IMR-90 (cell line): Measurements from ENCODE around the gene PKIG. TPM values are rescaled to one million over a fixed set of nuclear protein-coding genes. Genes with fewer than 3 reads are reported as not detected.

ENCODE experiments used
- ATAC-seq: fragments of 200-7000 bp; cut with Tn5 transposase; 2 replicates; pipeline ENCODE4 v1.9.1; 2020; ENCODE audit warnings: low read depth, mild to moderate bottlenecking, moderate library complexity
- BruUV-seq: library from RNA; stranded (reverse); fragments of 400-500 nt; replicated peaks from 2 replicates; lab custom pipeline; 2021; lab: Mats Ljungman, UMichigan
- CTCF ChIA-PET: fragments of 300-600 bp; formaldehyde crosslinking; extraction: SDS; loops from one replicate; lab custom pipeline; 2021; ENCODE audit warnings: antibody characterized with exemption; lab: Yijun Ruan, JAX
- POLR2A ChIA-PET: fragments of 300-600 bp; sonication (Branson Sonifier 250); formaldehyde crosslinking; loops from one replicate; lab custom pipeline; 2022; ENCODE audit warnings: antibody characterized with exemption; ENCODE audit not compliant: unreplicated experiment; lab: Charles Lee
- DNase-seq: peaks from one replicate; pipeline ENCODE4 v3.0.0; 2013
- H2AFZ ChIP-seq: replicated peaks from 2 replicates; pipeline ENCODE3; 2013; ENCODE audit warnings: low read length, mild to moderate bottlenecking; ENCODE audit not compliant: poor library complexity
- H2AK5ac ChIP-seq: 2 replicates; pipeline ENCODE4 v1.6.1; 2013; ENCODE audit warnings: low read depth, low read length, inconsistent platforms
- H2AK9ac ChIP-seq: replicated peaks from 2 replicates; pipeline ENCODE3; 2013; ENCODE audit warnings: mild to moderate bottlenecking, low read depth, low read length, moderate library complexity; ENCODE audit not compliant: poor library complexity
- H2BK120ac ChIP-seq: 2 replicates; pipeline ENCODE4 v1.6.1; 2013; ENCODE audit warnings: low read depth, low read length, inconsistent platforms
- H2BK15ac ChIP-seq: 3 replicates; pipeline ENCODE4 v1.6.1; 2013; ENCODE audit warnings: low read depth, low read length, inconsistent platforms
- H2BK20ac ChIP-seq: 2 replicates; pipeline ENCODE4 v1.6.1; 2013; ENCODE audit warnings: low read depth, mild to moderate bottlenecking, inconsistent platforms, low read length, moderate library complexity
- H2BK5ac ChIP-seq: 2 replicates; pipeline ENCODE4 v1.6.1; 2013; ENCODE audit warnings: mild to moderate bottlenecking, low read depth, low read length, inconsistent platforms; ENCODE audit not compliant: poor library complexity, severe bottlenecking
- H3K14ac ChIP-seq: replicated peaks from 2 replicates; pipeline ENCODE4 v1.6.1; 2013; ENCODE audit warnings: low read depth, low read length, inconsistent platforms
- H3K18ac ChIP-seq: 2 replicates; pipeline ENCODE4 v1.6.1; 2013; ENCODE audit warnings: low read depth, low read length, control low read depth
- H3K23ac ChIP-seq: 2 replicates; pipeline ENCODE4 v1.6.1; 2013; ENCODE audit warnings: low read depth, low read length, inconsistent platforms
- H3K27ac ChIP-seq: 2 replicates; pipeline ENCODE4 v1.5.1; 2013; ENCODE audit warnings: mild to moderate bottlenecking, control low read depth, low read length; ENCODE audit not compliant: insufficient read depth
- H3K27me3 ChIP-seq: 2 replicates; pipeline ENCODE4 v1.6.1; 2013; ENCODE audit warnings: low read length; ENCODE audit not compliant: control insufficient read depth, insufficient read depth
- H3K36me3 ChIP-seq: 2 replicates; pipeline ENCODE4 v1.6.1; 2013; ENCODE audit warnings: low read length, mixed read lengths; ENCODE audit not compliant: control insufficient read depth, insufficient read depth
- H3K4ac ChIP-seq: 2 replicates; pipeline ENCODE4 v1.6.1; 2013; ENCODE audit warnings: low read depth, low read length, inconsistent platforms
- H3K4me1 ChIP-seq: 2 replicates; pipeline ENCODE4 v1.6.1; 2013; ENCODE audit warnings: low read length, mixed read lengths; ENCODE audit not compliant: control insufficient read depth, insufficient read depth
- H3K4me2 ChIP-seq: 2 replicates; pipeline ENCODE4 v1.6.1; 2013; ENCODE audit warnings: low read depth, mild to moderate bottlenecking, control low read depth, low read length, moderate library complexity
- H3K4me3 ChIP-seq: 2 replicates; pipeline ENCODE4 v1.5.1; 2013; ENCODE audit warnings: low read depth, mild to moderate bottlenecking, control low read depth, low read length, moderate library complexity; ENCODE audit not compliant: insufficient read depth
- H3K56ac ChIP-seq: 2 replicates; pipeline ENCODE4 v1.6.1; 2013; ENCODE audit warnings: low read length, inconsistent platforms; ENCODE audit not compliant: insufficient read depth; ENCODE audit errors: extremely low read depth
- H3K79me1 ChIP-seq, 2 experiments: 2 replicates each; pipeline ENCODE4 v1.6.1; 2013; ENCODE audit warnings: low read length in 2 of 2, inconsistent platforms in 1 of 2, low read depth in 1 of 2
- H3K9ac ChIP-seq: 2 replicates; pipeline ENCODE4 v1.6.1; 2013; ENCODE audit warnings: low read depth, low read length, control low read depth
- H3K9me1 ChIP-seq: 2 replicates; pipeline ENCODE4 v1.6.1; 2013; ENCODE audit warnings: low read length, inconsistent platforms; ENCODE audit not compliant: insufficient read depth
- H3K9me3 ChIP-seq: 2 replicates; pipeline ENCODE4 v1.6.1; 2013; ENCODE audit warnings: low read length; ENCODE audit not compliant: control insufficient read depth, insufficient read depth
- H4K20me1 ChIP-seq: 2 replicates; pipeline ENCODE4 v1.6.1; 2013; ENCODE audit warnings: low read length, inconsistent platforms; ENCODE audit not compliant: insufficient read depth
- H4K5ac ChIP-seq: 2 replicates; pipeline ENCODE4 v1.6.1; 2013; ENCODE audit warnings: mild to moderate bottlenecking, low read depth, low read length, control low read depth
- H4K8ac ChIP-seq, 2 experiments: 2 replicates each; pipeline ENCODE4 v1.6.1; 2013; ENCODE audit warnings: low read depth in 2 of 2, low read length in 2 of 2, control low read depth in 1 of 2, inconsistent platforms in 1 of 2
- H4K91ac ChIP-seq: 2 replicates; pipeline ENCODE4 v1.6.1; 2013; ENCODE audit warnings: low read depth, low read length, inconsistent platforms; ENCODE audit not compliant: insufficient read depth
- BHLHE40 ChIP-seq: fragments of 150-350 bp; IDR thresholded peaks from 2 replicates; pipeline ENCODE4 v1.6.1; 2016; ENCODE audit warnings: mild to moderate bottlenecking, low read depth, low read length
- CHD1 ChIP-seq: IDR thresholded peaks from 2 replicates; pipeline ENCODE4 v1.6.1; 2012; ENCODE audit warnings: low read depth, low read length, improper control_type of control experiment
- MAFK ChIP-seq: IDR thresholded peaks from 2 replicates; pipeline ENCODE4 v1.6.1; 2012; ENCODE audit warnings: low read depth, low read length, improper control_type of control experiment
- MAZ ChIP-seq: IDR thresholded peaks from 2 replicates; pipeline ENCODE4 v1.6.1; 2012; ENCODE audit warnings: low read depth, mild to moderate bottlenecking, low read length, improper control_type of control experiment, moderate library complexity, borderline replicate concordance
- NFE2L2 ChIP-seq: fragments of 150-350 bp; IDR thresholded peaks from 2 replicates; pipeline ENCODE4 v1.6.1; 2016; ENCODE audit warnings: low read depth, mild to moderate bottlenecking, low read length
- RAD21 ChIP-seq: IDR thresholded peaks from 2 replicates; pipeline ENCODE4 v1.6.1; 2012; ENCODE audit warnings: low read length, improper control_type of control experiment
- USF2 ChIP-seq: fragments of 150-350 bp; IDR thresholded peaks from 2 replicates; pipeline ENCODE4 v1.6.1; 2017; ENCODE audit warnings: mild to moderate bottlenecking, antibody characterized with exemption, low read length, low read depth
- whole genome bisulfite sequencing, 2 experiments: methylation state at CpG; one replicate each; pipeline versions ENCODE4 v1.1.5 to v1.1.7; 2013; ENCODE audit warnings: missing lambda C conversion rate in 2 of 2; ENCODE audit not compliant: insufficient read length in 1 of 2; ENCODE audit errors: extremely low coverage in 2 of 2; 5-methylcytosine and 5-hydroxymethylcytosine counted together
- dilution Hi-C: fragments of 300-500 bp; cut with HindIII; formaldehyde crosslinking; loops from one replicate; pipeline ENCODE4 v1.14.3; 2018; ENCODE audit warnings: low sequenced_read_pairs; ENCODE audit not compliant: unreplicated experiment
- in situ Hi-C: fragments of 300-500 bp; cut with MboI; formaldehyde crosslinking; loops from 3 replicates; pipeline ENCODE4 v1.14.3; 2019; ENCODE audit warnings: low sequenced_read_pairs, inconsistent platforms, mixed read lengths
- intact Hi-C: fragments of 100-400 bp; cut with micrococcal nuclease; formaldehyde crosslinking; loops from 2 replicates; pipeline ENCODE4 v1.10.0; 2022
- polyA plus RNA-seq, 3 experiments: library from polyadenylated mRNA; depleted of rRNA; stranded (reverse); fragments of >200 nt; gene quantifications; 2 replicates each; pipeline ENCODE4 v1.2.3, GENCODE V29; 2012; ENCODE audit warnings: low replicate concordance in 1 of 3
- total RNA-seq: library from RNA; depleted of rRNA; stranded (reverse); fragments of >200 nt; gene quantifications from 2 replicates; pipeline ENCODE4 v1.2.3, GENCODE V29; 2012
- TF ChIP-seq, protein P1 (sequence below): conservative IDR thresholded peaks from 2 replicates; pipeline ENCODE4 v1.5.1; 2012; ENCODE audit warnings: mild to moderate bottlenecking, low read depth, low read length, improper control_type of control experiment

Gene PKIG
- total and polyA plus RNA-seq, 2 of the 4 experiments (the other 2 are of a cell fraction): 78.3 to 89.6 TPM

DNA sequence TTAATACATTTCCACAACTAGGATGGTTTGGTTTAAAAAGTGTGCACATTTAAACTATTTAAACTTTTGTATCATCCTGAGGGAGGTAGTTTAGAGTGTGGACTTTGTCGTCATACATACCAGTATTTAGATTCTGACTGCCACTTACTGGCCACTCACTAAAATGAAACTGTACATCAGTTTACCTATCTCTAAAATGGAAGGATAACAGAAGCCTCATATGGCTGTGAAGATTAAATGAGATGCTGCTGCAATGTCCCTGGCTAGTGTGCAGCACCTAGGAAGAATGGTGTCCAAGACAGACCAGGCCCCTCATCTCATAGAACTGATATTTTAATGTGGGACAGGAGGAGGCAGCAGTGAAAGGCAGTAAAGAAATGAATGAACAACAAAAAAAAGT lies 12.0 kb upstream of the PKIG start:
- Histone ChIP-seq H3K18ac (no peak overlapping the region; the same call in 1 of the 2 replicates), H2AK9ac (no peak overlapping the region), H2AK5ac (peak overlapping the region; percentile 18; the same call in 1 of the 2 replicates), H3K4ac (peak overlapping the region; percentile 60), H3K23ac (0 out of 2 replicates have a peak overlapping the region, but pooled peaks have one; percentile 38), H3K14ac (peak overlapping the region; percentile 44; the same call in 1 of the 2 replicates), H3K9me1 (peaks cover 11% of the 10 kb centered on the region; the same call in 1 of the 2 replicates), H2AFZ (no peak overlapping the region), H2BK5ac (peak overlapping the region; percentile 37), H3K4me3 (no peak overlapping the region), H2BK15ac (peak overlapping the region; percentile 40; the same call in 1 of the 3 replicates), H4K20me1 (0 out of 2 replicates have a peak, but pooled peaks cover 5% of the 10 kb centered on the region), H3K4me1 (peaks cover 10% of the 10 kb centered on the region), H3K9me3 (no peaks in the 10 kb centered on the region), H2BK120ac (peak overlapping the region; percentile 71; the same call in 1 of the 2 replicates), H4K5ac (no peak overlapping the region; the same call in 1 of the 2 replicates), H2BK20ac (peak overlapping the region; percentile 14; the same call in 1 of the 2 replicates), H3K79me1 (peaks cover 4 to 33% of the 10 kb centered on the region in 2 experiments), H4K91ac (peak overlapping the region; percentile 25; the same call in 1 of the 2 replicates), H3K9ac (no peak overlapping the region), H4K8ac (no peak overlapping the region), H3K4me2 (no peak overlapping the region), H3K36me3 (no peaks in the 10 kb centered on the region), H3K27me3 (no peaks in the 10 kb centered on the region), H3K56ac (no peak overlapping the region), H3K27ac (no peak overlapping the region)
- no CpG with 5 or more reads among the region's 1 CpG for WGBS, 2 experiments
- TF ChIP-seq RAD21: no peak
- TF ChIP-seq CHD1: no peak
- no peak for TF ChIP-seq MAFK
- no peak for TF ChIP-seq NFE2L2
- TF ChIP-seq BHLHE40: no peak
- TF ChIP-seq, protein P1, sequence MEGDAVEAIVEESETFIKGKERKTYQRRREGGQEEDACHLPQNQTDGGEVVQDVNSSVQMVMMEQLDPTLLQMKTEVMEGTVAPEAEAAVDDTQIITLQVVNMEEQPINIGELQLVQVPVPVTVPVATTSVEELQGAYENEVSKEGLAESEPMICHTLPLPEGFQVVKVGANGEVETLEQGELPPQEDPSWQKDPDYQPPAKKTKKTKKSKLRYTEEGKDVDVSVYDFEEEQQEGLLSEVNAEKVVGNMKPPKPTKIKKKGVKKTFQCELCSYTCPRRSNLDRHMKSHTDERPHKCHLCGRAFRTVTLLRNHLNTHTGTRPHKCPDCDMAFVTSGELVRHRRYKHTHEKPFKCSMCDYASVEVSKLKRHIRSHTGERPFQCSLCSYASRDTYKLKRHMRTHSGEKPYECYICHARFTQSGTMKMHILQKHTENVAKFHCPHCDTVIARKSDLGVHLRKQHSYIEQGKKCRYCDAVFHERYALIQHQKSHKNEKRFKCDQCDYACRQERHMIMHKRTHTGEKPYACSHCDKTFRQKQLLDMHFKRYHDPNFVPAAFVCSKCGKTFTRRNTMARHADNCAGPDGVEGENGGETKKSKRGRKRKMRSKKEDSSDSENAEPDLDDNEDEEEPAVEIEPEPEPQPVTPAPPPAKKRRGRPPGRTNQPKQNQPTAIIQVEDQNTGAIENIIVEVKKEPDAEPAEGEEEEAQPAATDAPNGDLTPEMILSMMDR: no peak
- TF ChIP-seq USF2: no peak
- TF ChIP-seq MAZ: no peak
- CTCF ChIA-PET: no interaction called here
- in situ Hi-C loops (no loop called here), dilution Hi-C loops (no loop called here), intact Hi-C loops (loop anchor here (5.0 kb wide), 1 partner anchor 38 kb away; no protein-coding TSS in a partner anchor)
- ATAC-seq: no peak
- POLR2A ChIA-PET: no interaction called here
- DNase-seq: no peak
- BruUV-seq: no TSS peak
